Measurements from ENCODE around the gene PHLPP1. TPM values are rescaled to one million over a fixed set of nuclear protein-coding genes. Genes with fewer than 3 reads are reported as not detected.

The PHLPP1 gene
- total and polyA plus RNA-seq, 9 of the 15 experiments (the other 6 are each of a cell fraction or from before 2014, with no cell fraction given): 0.56 to 9.0 (median 4.5) TPM

- TF ChIP-seq, protein P1, sequence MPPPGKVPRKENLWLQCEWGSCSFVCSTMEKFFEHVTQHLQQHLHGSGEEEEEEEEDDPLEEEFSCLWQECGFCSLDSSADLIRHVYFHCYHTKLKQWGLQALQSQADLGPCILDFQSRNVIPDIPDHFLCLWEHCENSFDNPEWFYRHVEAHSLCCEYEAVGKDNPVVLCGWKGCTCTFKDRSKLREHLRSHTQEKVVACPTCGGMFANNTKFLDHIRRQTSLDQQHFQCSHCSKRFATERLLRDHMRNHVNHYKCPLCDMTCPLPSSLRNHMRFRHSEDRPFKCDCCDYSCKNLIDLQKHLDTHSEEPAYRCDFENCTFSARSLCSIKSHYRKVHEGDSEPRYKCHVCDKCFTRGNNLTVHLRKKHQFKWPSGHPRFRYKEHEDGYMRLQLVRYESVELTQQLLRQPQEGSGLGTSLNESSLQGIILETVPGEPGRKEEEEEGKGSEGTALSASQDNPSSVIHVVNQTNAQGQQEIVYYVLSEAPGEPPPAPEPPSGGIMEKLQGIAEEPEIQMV (tag; conservative IDR thresholded peaks at IDR 0.05; ENCODE audit: low read depth): no peak
- no peak for TF ChIP-seq SMARCB1 (IDR thresholded peaks at IDR 0.05; ENCODE audit: insufficient read length, low read depth)
- no peak for TF ChIP-seq MBD2 (IDR thresholded peaks at IDR 0.05; ENCODE audit: borderline replicate concordance, low read depth)
- no peak for TF ChIP-seq ZNF431 (CRISPR knock-in tag; IDR thresholded peaks at IDR 0.05)
- no peak for TF ChIP-seq SP1 (CRISPR knock-in tag; IDR thresholded peaks at IDR 0.05)
- no peak for TF ChIP-seq ZHX1 (conservative IDR thresholded peaks at IDR 0.05; ENCODE audit: low read length)
- no peak for TF ChIP-seq FOXK1 (CRISPR knock-in tag; IDR thresholded peaks at IDR 0.05; ENCODE audit: borderline replicate concordance)
- no peak for TF ChIP-seq SIN3B (IDR thresholded peaks at IDR 0.05; ENCODE audit: low read depth)
- no peak for TF ChIP-seq HEY1 (CRISPR knock-in tag; IDR thresholded peaks at IDR 0.05; ENCODE audit: borderline replicate concordance)
- TF ChIP-seq SMARCC2 (IDR thresholded peaks at IDR 0.05; ENCODE audit: low read depth): no peak
- TF ChIP-seq, protein P2, sequence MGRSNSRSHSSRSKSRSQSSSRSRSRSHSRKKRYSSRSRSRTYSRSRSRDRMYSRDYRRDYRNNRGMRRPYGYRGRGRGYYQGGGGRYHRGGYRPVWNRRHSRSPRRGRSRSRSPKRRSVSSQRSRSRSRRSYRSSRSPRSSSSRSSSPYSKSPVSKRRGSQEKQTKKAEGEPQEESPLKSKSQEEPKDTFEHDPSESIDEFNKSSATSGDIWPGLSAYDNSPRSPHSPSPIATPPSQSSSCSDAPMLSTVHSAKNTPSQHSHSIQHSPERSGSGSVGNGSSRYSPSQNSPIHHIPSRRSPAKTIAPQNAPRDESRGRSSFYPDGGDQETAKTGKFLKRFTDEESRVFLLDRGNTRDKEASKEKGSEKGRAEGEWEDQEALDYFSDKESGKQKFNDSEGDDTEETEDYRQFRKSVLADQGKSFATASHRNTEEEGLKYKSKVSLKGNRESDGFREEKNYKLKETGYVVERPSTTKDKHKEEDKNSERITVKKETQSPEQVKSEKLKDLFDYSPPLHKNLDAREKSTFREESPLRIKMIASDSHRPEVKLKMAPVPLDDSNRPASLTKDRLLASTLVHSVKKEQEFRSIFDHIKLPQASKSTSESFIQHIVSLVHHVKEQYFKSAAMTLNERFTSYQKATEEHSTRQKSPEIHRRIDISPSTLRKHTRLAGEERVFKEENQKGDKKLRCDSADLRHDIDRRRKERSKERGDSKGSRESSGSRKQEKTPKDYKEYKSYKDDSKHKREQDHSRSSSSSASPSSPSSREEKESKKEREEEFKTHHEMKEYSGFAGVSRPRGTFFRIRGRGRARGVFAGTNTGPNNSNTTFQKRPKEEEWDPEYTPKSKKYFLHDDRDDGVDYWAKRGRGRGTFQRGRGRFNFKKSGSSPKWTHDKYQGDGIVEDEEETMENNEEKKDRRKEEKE (IDR thresholded peaks at IDR 0.05; ENCODE audit: borderline replicate concordance in 1 of 2, control insufficient read depth in 1 of 2, low read depth in 2 of 2, low read length in 1 of 2): no peak
- TF ChIP-seq, protein P3, sequence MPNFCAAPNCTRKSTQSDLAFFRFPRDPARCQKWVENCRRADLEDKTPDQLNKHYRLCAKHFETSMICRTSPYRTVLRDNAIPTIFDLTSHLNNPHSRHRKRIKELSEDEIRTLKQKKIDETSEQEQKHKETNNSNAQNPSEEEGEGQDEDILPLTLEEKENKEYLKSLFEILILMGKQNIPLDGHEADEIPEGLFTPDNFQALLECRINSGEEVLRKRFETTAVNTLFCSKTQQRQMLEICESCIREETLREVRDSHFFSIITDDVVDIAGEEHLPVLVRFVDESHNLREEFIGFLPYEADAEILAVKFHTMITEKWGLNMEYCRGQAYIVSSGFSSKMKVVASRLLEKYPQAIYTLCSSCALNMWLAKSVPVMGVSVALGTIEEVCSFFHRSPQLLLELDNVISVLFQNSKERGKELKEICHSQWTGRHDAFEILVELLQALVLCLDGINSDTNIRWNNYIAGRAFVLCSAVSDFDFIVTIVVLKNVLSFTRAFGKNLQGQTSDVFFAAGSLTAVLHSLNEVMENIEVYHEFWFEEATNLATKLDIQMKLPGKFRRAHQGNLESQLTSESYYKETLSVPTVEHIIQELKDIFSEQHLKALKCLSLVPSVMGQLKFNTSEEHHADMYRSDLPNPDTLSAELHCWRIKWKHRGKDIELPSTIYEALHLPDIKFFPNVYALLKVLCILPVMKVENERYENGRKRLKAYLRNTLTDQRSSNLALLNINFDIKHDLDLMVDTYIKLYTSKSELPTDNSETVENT (CRISPR knock-in tag; IDR thresholded peaks at IDR 0.05): no peak
- no peak for TF ChIP-seq PURB (CRISPR knock-in tag; IDR thresholded peaks at IDR 0.05; ENCODE audit: low read depth)
These were observed 131.7 kb downstream of the PHLPP1 start (continued) for GRCh38 chr18:62847081-62847480.
